ENCODE data around the gene TGFBR3L. TPM values are rescaled to one million over a fixed set of nuclear protein-coding genes. Genes with fewer than 3 reads are reported as not detected.

TGFBR3L gene
- total and polyA plus RNA-seq, 2 of the 13 experiments (the other 11 are each of a cell fraction or from before 2014, with no cell fraction given), result 0.20 to 1.0 TPM

GRCh38 chr19:7918615-7919421, 4.2 kb downstream of the TGFBR3L start (continued):
- TF ChIP-seq, protein P1, sequence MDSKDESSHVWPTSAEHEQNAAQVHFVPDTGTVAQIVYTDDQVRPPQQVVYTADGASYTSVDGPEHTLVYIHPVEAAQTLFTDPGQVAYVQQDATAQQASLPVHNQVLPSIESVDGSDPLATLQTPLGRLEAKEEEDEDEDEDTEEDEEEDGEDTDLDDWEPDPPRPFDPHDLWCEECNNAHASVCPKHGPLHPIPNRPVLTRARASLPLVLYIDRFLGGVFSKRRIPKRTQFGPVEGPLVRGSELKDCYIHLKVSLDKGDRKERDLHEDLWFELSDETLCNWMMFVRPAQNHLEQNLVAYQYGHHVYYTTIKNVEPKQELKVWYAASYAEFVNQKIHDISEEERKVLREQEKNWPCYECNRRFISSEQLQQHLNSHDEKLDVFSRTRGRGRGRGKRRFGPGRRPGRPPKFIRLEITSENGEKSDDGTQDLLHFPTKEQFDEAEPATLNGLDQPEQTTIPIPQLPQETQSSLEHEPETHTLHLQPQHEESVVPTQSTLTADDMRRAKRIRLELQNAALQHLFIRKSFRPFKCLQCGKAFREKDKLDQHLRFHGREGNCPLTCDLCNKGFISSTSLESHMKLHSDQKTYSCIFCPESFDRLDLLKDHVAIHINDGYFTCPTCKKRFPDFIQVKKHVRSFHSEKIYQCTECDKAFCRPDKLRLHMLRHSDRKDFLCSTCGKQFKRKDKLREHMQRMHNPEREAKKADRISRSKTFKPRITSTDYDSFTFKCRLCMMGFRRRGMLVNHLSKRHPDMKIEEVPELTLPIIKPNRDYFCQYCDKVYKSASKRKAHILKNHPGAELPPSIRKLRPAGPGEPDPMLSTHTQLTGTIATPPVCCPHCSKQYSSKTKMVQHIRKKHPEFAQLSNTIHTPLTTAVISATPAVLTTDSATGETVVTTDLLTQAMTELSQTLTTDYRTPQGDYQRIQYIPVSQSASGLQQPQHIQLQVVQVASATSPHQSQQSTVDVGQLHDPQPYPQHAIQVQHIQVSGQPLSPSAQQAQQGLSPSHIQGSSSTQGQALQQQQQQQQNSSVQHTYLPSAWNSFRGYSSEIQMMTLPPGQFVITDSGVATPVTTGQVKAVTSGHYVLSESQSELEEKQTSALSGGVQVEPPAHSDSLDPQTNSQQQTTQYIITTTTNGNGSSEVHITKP (CRISPR knock-in tag; IDR thresholded peaks at IDR 0.05; ENCODE audit: low read depth), result peak; percentile 61; the same call in 1 of the 2 replicates
- no peak for TF ChIP-seq SOX6 (IDR thresholded peaks at IDR 0.05)
- TF ChIP-seq SOX6 (CRISPR knock-in tag; IDR thresholded peaks at IDR 0.05), result peak; percentile 15; the same call in 1 of the 2 replicates
- TF ChIP-seq KAT2B (IDR thresholded peaks at IDR 0.05; ENCODE audit: borderline replicate concordance, low read depth, low read length), result no peak
- TF ChIP-seq, protein P2, sequence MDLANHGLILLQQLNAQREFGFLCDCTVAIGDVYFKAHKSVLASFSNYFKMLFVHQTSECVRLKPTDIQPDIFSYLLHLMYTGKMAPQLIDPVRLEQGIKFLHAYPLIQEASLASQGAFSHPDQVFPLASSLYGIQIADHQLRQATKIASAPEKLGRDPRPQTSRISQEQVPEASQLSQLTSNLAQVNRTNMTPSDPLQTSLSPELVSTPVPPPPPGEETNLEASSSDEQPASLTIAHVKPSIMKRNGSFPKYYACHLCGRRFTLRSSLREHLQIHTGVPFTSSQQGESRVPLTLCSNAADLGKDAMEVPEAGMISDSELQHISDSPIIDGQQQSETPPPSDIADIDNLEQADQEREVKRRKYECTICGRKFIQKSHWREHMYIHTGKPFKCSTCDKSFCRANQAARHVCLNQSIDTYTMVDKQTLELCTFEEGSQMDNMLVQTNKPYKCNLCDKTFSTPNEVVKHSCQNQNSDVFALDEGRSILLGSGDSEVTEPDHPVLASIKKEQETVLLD (CRISPR knock-in tag; IDR thresholded peaks at IDR 0.05; ENCODE audit: low read depth), result no peak
- TF ChIP-seq ZNF343 (CRISPR knock-in tag; IDR thresholded peaks at IDR 0.05), result 0 out of 2 replicates have a peak, but pooled peaks have one; percentile 22
- peak; percentile 61; the same call in 1 of the 2 replicates for TF ChIP-seq ZNF3 (CRISPR knock-in tag; IDR thresholded peaks at IDR 0.05)
- TF ChIP-seq ZNF790 (CRISPR knock-in tag; IDR thresholded peaks at IDR 0.05; ENCODE audit: borderline replicate concordance), result peak; percentile 55; the same call in 1 of the 2 replicates
- TF ChIP-seq ZFAT (CRISPR knock-in tag; conservative IDR thresholded peaks at IDR 0.05), result no peak
- no peak for TF ChIP-seq ARNT (IDR thresholded peaks at IDR 0.05)
- TF ChIP-seq, protein P3, sequence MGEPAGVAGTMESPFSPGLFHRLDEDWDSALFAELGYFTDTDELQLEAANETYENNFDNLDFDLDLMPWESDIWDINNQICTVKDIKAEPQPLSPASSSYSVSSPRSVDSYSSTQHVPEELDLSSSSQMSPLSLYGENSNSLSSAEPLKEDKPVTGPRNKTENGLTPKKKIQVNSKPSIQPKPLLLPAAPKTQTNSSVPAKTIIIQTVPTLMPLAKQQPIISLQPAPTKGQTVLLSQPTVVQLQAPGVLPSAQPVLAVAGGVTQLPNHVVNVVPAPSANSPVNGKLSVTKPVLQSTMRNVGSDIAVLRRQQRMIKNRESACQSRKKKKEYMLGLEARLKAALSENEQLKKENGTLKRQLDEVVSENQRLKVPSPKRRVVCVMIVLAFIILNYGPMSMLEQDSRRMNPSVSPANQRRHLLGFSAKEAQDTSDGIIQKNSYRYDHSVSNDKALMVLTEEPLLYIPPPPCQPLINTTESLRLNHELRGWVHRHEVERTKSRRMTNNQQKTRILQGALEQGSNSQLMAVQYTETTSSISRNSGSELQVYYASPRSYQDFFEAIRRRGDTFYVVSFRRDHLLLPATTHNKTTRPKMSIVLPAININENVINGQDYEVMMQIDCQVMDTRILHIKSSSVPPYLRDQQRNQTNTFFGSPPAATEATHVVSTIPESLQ (CRISPR knock-in tag; conservative IDR thresholded peaks at IDR 0.05), result no peak
- TF ChIP-seq CHD2 (IDR thresholded peaks at IDR 0.05; ENCODE audit: low read depth, low read length), result no peak
- no peak for TF ChIP-seq ZNF318 (CRISPR knock-in tag; IDR thresholded peaks at IDR 0.05)

All from HepG2 (cell line).